ENCODE results near the gene TNRC6C.

TNRC6C gene

DNA sequence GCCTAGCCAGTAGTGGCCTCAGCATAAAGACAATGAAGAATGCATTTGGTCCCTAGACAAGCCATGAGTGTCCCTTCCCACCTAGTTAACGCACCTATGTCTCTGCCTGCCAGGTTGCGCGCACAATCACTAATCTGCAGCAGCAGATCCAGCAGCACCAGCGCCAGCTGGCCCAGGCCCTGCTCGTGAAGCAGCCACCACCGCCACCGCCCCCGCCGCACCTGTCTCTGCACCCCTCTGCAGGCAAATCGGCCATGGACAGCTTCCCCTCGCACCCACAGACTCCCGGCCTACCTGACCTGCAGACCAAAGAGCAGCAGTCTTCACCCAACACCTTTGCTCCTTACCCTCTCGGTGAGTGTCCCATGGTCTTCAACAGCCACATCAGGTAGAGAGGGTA, 128.2 kb downstream of the TNRC6C start:
- TF ChIP-seq, protein P1, sequence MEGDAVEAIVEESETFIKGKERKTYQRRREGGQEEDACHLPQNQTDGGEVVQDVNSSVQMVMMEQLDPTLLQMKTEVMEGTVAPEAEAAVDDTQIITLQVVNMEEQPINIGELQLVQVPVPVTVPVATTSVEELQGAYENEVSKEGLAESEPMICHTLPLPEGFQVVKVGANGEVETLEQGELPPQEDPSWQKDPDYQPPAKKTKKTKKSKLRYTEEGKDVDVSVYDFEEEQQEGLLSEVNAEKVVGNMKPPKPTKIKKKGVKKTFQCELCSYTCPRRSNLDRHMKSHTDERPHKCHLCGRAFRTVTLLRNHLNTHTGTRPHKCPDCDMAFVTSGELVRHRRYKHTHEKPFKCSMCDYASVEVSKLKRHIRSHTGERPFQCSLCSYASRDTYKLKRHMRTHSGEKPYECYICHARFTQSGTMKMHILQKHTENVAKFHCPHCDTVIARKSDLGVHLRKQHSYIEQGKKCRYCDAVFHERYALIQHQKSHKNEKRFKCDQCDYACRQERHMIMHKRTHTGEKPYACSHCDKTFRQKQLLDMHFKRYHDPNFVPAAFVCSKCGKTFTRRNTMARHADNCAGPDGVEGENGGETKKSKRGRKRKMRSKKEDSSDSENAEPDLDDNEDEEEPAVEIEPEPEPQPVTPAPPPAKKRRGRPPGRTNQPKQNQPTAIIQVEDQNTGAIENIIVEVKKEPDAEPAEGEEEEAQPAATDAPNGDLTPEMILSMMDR (IDR thresholded peaks at IDR 0.05; ENCODE audit: low read depth, low read length), result no peak
- no peak overlapping the region for H3K4me3 ChIP-seq (replicated peaks in 1 of 2; ENCODE audit: low read depth in 2 of 2, low read length in 2 of 2)
- no peak for DNase-seq (ENCODE audit: low read depth in 2 of 2)

DNA sequence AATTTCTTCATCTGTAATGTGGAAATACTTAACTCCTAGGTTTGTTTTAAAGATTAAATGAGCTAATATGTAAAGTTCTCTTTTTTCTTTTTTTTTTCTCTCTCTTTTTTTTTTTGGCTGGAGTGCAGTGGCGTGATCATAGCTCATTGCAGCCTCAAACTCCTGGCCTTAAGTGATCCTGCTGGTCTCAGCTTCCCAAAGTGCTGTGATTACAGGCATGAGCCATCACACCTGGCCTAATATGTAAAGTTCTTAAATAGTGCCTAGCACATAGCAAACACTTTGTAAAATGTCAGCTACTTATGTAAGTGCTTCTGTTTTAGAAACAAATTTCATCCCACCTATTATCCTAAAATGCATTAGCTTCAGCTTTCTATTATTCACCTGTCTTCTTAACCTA, 130.0 kb downstream of the TNRC6C start:
- TF ChIP-seq, protein P1 (IDR thresholded peaks at IDR 0.05; ENCODE audit: low read depth, low read length), result no peak
- no peak overlapping the region for H3K4me3 ChIP-seq (replicated peaks in 1 of 2; ENCODE audit: low read depth in 2 of 2, low read length in 2 of 2)

GRCh38 chr17:78089576-78090281, 131.2 kb downstream of the TNRC6C start:
- TF ChIP-seq, protein P1 (IDR thresholded peaks at IDR 0.05; ENCODE audit: low read depth, low read length), result no peak
- no peak overlapping the region for H3K4me3 ChIP-seq (replicated peaks in 1 of 2; ENCODE audit: low read depth in 2 of 2, low read length in 2 of 2)
- DNase-seq (ENCODE audit: low read depth in 2 of 2), result no peak

More for the DNA sequence above, 130.0 kb downstream of the TNRC6C start:
- no peak for DNase-seq (ENCODE audit: low read depth in 2 of 2)

- DNase-seq (ENCODE audit: low read depth in 2 of 2), result no peak
These were observed 134.4 kb downstream of the TNRC6C start for GRCh38 chr17:78092794-78093324.

DNA sequence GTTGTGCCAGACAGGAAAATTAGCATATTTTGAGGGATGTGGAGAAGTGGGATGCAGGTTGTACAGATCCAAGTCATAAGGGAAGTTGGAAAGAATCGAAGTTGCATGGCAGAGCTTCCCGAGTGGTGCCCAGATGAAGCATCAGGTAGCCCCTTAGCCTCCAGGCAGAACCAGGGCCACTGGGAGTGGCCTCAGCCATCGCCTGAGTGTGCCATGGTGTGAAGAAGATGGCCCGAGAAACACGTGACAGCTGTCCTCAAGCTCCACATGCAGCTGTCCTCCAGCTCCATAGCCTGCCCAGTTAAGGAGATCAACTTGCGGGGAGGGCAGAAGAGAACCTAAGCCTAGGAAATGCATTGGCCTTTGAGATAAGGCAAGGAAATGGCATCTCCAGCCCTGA, 136.5 kb downstream of the TNRC6C start:
- no peak overlapping the region for H3K4me3 ChIP-seq (replicated peaks in 1 of 2; ENCODE audit: low read depth in 2 of 2, low read length in 2 of 2)
- TF ChIP-seq, protein P1 (IDR thresholded peaks at IDR 0.05; ENCODE audit: low read depth, low read length), result no peak
- DNase-seq (ENCODE audit: low read depth in 2 of 2), result no peak

More at GRCh38 chr17:78092794-78093324, 134.4 kb downstream of the TNRC6C start:
- TF ChIP-seq, protein P1 (IDR thresholded peaks at IDR 0.05; ENCODE audit: low read depth, low read length), result no peak
- H3K4me3 ChIP-seq (replicated peaks in 1 of 2; ENCODE audit: low read depth in 2 of 2, low read length in 2 of 2), result no peak overlapping the region

DNA sequence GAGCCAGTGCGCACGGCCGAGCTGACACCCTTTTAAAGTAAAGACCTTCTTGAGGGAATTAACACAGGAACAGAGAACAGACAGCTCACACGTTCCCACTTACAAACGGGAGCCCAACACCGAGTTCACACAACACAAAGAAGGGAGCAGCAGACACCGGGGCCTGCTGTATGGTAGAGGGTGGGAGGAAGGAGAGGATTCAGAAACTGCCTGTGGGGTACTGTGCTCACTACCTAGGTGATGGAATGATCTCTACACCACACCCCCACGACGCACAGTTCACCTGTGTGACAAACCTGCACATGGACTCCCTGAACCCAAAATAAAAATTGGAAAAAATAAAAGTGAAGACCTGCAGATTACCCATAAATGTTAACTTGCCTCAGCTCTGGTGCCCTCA, 137.6 kb downstream of the TNRC6C start:
- TF ChIP-seq, protein P1 (IDR thresholded peaks at IDR 0.05; ENCODE audit: low read depth, low read length), result no peak
- DNase-seq (ENCODE audit: low read depth in 2 of 2), result no peak
- no peak overlapping the region for H3K4me3 ChIP-seq (replicated peaks in 1 of 2; ENCODE audit: low read depth in 2 of 2, low read length in 2 of 2)

All from cardiac fibroblast (primary cell).